WTC11 (cell line): ENCODE data around the gene THBD. TPM values are rescaled to one million over a fixed set of nuclear protein-coding genes. Genes with fewer than 3 reads are reported as not detected.

Experiments
- ATAC-seq: fragments of 200-7000 bp; cut with Tn5 transposase; 2 replicates; pipeline ENCODE4 v1.10.0; 2021; ENCODE audit warnings: mild to moderate bottlenecking, moderate library complexity
- CTCF ChIA-PET: fragments of 300-600 bp; sonication (Branson Sonifier 250); formaldehyde crosslinking; loops from one replicate; lab custom pipeline; 2021; ENCODE audit warnings: antibody characterized with exemption; lab: Charles Lee
- POLR2A ChIA-PET: fragments of 350-600 bp; sonication (Branson Sonifier 250); formaldehyde crosslinking; loops from one replicate; lab custom pipeline; 2021; ENCODE audit warnings: antibody characterized with exemption; lab: Charles Lee
- DNase-seq: peaks from one replicate; pipeline ENCODE4 v3.0.0; 2021; ENCODE audit warnings: low spot score
- H3K27ac Mint-ChIP-seq: 2 replicates; pipeline ENCODE4 v1.8.0; 2021; ENCODE audit warnings: mixed read lengths
- H3K27me3 Mint-ChIP-seq: 2 replicates; pipeline ENCODE4 v1.8.0; 2021; ENCODE audit warnings: low read depth, mild to moderate bottlenecking, moderate library complexity, mixed read lengths
- H3K36me3 Mint-ChIP-seq: 2 replicates; pipeline ENCODE4 v1.8.0; 2021; ENCODE audit warnings: mixed read lengths
- H3K4me1 Mint-ChIP-seq: 2 replicates; pipeline ENCODE4 v1.8.0; 2022; ENCODE audit warnings: mixed read lengths
- H3K4me3 Mint-ChIP-seq: 2 replicates; pipeline ENCODE4 v1.8.0; 2021; ENCODE audit warnings: mild to moderate bottlenecking, moderate library complexity, mixed read lengths
- H3K9me3 Mint-ChIP-seq: 2 replicates; pipeline ENCODE4 v1.8.0; 2021; ENCODE audit warnings: mixed read lengths
- AFF4 ChIP-seq: sonication (generic); formaldehyde crosslinking; IDR thresholded peaks from 2 replicates; pipeline ENCODE4 v1.8.1; 2023; ENCODE audit warnings: mild to moderate bottlenecking, missing genetic modification reagents, borderline replicate concordance
- ATF3 ChIP-seq: sonication (generic); formaldehyde crosslinking; conservative IDR thresholded peaks from 2 replicates; pipeline ENCODE4 v1.8.1; 2022; ENCODE audit warnings: mild to moderate bottlenecking, missing genetic modification reagents
- CREB1 ChIP-seq: sonication (generic); formaldehyde crosslinking; IDR thresholded peaks from 2 replicates; pipeline ENCODE4 v1.8.0; 2023; ENCODE audit warnings: mild to moderate bottlenecking, missing genetic modification reagents
- E2F4 ChIP-seq: sonication (generic); formaldehyde crosslinking; IDR thresholded peaks from 2 replicates; pipeline ENCODE4 v1.8.1; 2022; ENCODE audit warnings: low read depth, mild to moderate bottlenecking, moderate library complexity, missing genetic modification reagents, borderline replicate concordance
- ERG ChIP-seq: fragments of 250-450 bp; sonication (Bioruptor Pico); IDR thresholded peaks from 2 replicates; pipeline ENCODE4 v1.8.0; 2021; ENCODE audit warnings: mild to moderate bottlenecking
- ETV6 ChIP-seq: sonication (generic); formaldehyde crosslinking; IDR thresholded peaks from 2 replicates; pipeline ENCODE4 v1.8.1; 2022; ENCODE audit warnings: mild to moderate bottlenecking, missing genetic modification reagents
- FOXK1 ChIP-seq: sonication (generic); formaldehyde crosslinking; IDR thresholded peaks from 2 replicates; pipeline ENCODE4 v1.8.0; 2022; ENCODE audit warnings: mild to moderate bottlenecking, moderate library complexity, missing genetic modification reagents
- GTF2I ChIP-seq: fragments of 250-450 bp; sonication (Bioruptor Pico); conservative IDR thresholded peaks from 2 replicates; pipeline ENCODE4 v1.4.0; 2021; ENCODE audit warnings: mild to moderate bottlenecking
- IRF2 ChIP-seq: sonication (generic); formaldehyde crosslinking; IDR thresholded peaks from 2 replicates; pipeline ENCODE4 v1.8.0; 2022; ENCODE audit warnings: low read depth, missing genetic modification reagents, borderline replicate concordance
- JUN ChIP-seq: sonication (generic); formaldehyde crosslinking; IDR thresholded peaks from 2 replicates; pipeline ENCODE4 v1.8.0; 2023; ENCODE audit warnings: mild to moderate bottlenecking, missing genetic modification reagents
- MXD4 ChIP-seq: fragments of 250-450 bp; sonication (Bioruptor Pico); IDR thresholded peaks from 2 replicates; pipeline ENCODE4 v1.8.0; 2021; ENCODE audit warnings: mild to moderate bottlenecking, moderate library complexity, borderline replicate concordance
- SP1 ChIP-seq: sonication (generic); formaldehyde crosslinking; conservative IDR thresholded peaks from 2 replicates; pipeline ENCODE4 v1.8.1; 2022; ENCODE audit warnings: missing genetic modification reagents
- STAT6 ChIP-seq: sonication (generic); formaldehyde crosslinking; conservative IDR thresholded peaks from 2 replicates; pipeline ENCODE4 v1.8.1; 2023; ENCODE audit warnings: mild to moderate bottlenecking, low read depth, missing genetic modification reagents, moderate library complexity
- ZBTB43 ChIP-seq: sonication (generic); formaldehyde crosslinking; IDR thresholded peaks from 2 replicates; pipeline ENCODE4 v1.8.1; 2023; ENCODE audit warnings: mild to moderate bottlenecking, missing genetic modification reagents
- ZNF263 ChIP-seq: sonication (generic); formaldehyde crosslinking; IDR thresholded peaks from 2 replicates; pipeline ENCODE4 v1.8.1; 2022; ENCODE audit warnings: low read depth, mild to moderate bottlenecking, moderate library complexity, missing genetic modification reagents
- ZNF671 ChIP-seq: fragments of 250-450 bp; sonication (Bioruptor Pico); IDR thresholded peaks from 2 replicates; pipeline ENCODE4 v1.8.0; 2021; ENCODE audit warnings: mild to moderate bottlenecking
- ZSCAN18 ChIP-seq: fragments of 250-450 bp; sonication (Bioruptor Pico); IDR thresholded peaks from 2 replicates; pipeline ENCODE4 v2.1.2; 2022; ENCODE audit warnings: mild to moderate bottlenecking, moderate library complexity
- total RNA-seq: library from RNA; stranded (reverse); gene quantifications from 3 replicates; pipeline ENCODE4 v1.2.3, GENCODE V29; 2021

THBD gene
- total RNA-seq, 1 experiment from 2014 or later: 1.0 TPM

- TF ChIP-seq JUN (CRISPR knock-in tag): no peak
- TF ChIP-seq ZBTB43: no peak
- TF ChIP-seq IRF2 (CRISPR knock-in tag): no peak
- no peak for TF ChIP-seq ERG
- no peak for TF ChIP-seq ETV6 (CRISPR knock-in tag)
- TF ChIP-seq ZSCAN18: no peak
- TF ChIP-seq AFF4 (CRISPR knock-in tag): no peak
- no peak for TF ChIP-seq E2F4
- TF ChIP-seq CREB1 (CRISPR knock-in tag): no peak
- TF ChIP-seq, all 79 proteins: peak for 0
- no peaks in the 10 kb centered on the region for H3K9me3 Mint-ChIP-seq
- no peak overlapping the region for H3K27ac Mint-ChIP-seq
- DNase-seq (no peak), ATAC-seq (no peak)
- no peak overlapping the region for H3K4me3 Mint-ChIP-seq
- peaks cover 29% of the 10 kb centered on the region for H3K4me1 Mint-ChIP-seq
- H3K27me3 Mint-ChIP-seq: no peaks in the 10 kb centered on the region; the same call in 1 of the 2 replicates
- CTCF ChIA-PET: no interaction called here
- H3K36me3 Mint-ChIP-seq: no peaks in the 10 kb centered on the region
- POLR2A ChIA-PET: no interaction called here
Measured at GRCh38 chr20:23081263-23081819, 31.9 kb upstream of the THBD start.

- no peak for DNase-seq
- POLR2A ChIA-PET: no interaction called here
- Mint-ChIP-seq H3K27ac (no peak overlapping the region), H3K36me3 (no peaks in the 10 kb centered on the region), H3K4me1 (peaks cover 27% of the 10 kb centered on the region), H3K9me3 (no peaks in the 10 kb centered on the region), H3K4me3 (no peak overlapping the region), H3K27me3 (no peaks in the 10 kb centered on the region; the same call in 1 of the 2 replicates)
- TF ChIP-seq ATF3 (no peak), SP1 (no peak), JUN (CRISPR knock-in tag) (no peak), GTF2I (CRISPR knock-in tag) (no peak), FOXK1 (no peak), ZNF263 (CRISPR knock-in tag) (no peak), ZNF671 (CRISPR knock-in tag) (no peak), IRF2 (CRISPR knock-in tag) (no peak), STAT6 (CRISPR knock-in tag) (no peak), MXD4 (no peak), ZBTB43 (no peak)
- CTCF ChIA-PET: interaction anchor here (1.4 to 1.6 kb wide), 2 partner anchors 12 to 155 kb away, joined by 5 read pairs; no protein-coding TSS in a partner anchor
- no peak for ATAC-seq
Measured at GRCh38 chr20:23080521-23080920, 31.0 kb upstream of the THBD start.
